H1 (cell line): ENCODE results near the gene ANKRD66. TPM values are rescaled to one million over a fixed set of nuclear protein-coding genes. Genes with fewer than 3 reads are reported as not detected.

Source experiments
- CTCF ChIA-PET: fragments of 300-600 bp; sonication (Branson Sonifier 250); formaldehyde crosslinking; loops from one replicate; lab custom pipeline; 2021; ENCODE audit not compliant: partially characterized antibody; lab: Charles Lee
- POLR2A ChIA-PET: fragments of 300-600 bp; sonication (Branson Sonifier 250); formaldehyde crosslinking; loops from one replicate; lab custom pipeline; 2021; ENCODE audit warnings: inconsistent platforms; ENCODE audit not compliant: partially characterized antibody; lab: Charles Lee
- DNase-seq, 2 experiments: peaks; one replicate each; pipeline versions ENCODE4 v3.0.0 to v3.0.0-alpha.2; 2010 to 2022; ENCODE audit warnings: low spot score in 2 of 2, low read depth in 1 of 2, mixed read lengths in 1 of 2
- FAIRE-seq: peaks from 2 replicates; lab custom pipeline; 2011; peaks lifted over from hg19 to GRCh38; lab: Jason Lieb, UNC
- H2AFZ ChIP-seq: 2 replicates; pipeline ENCODE4 v1.8.1; 2012; ENCODE audit warnings: low read length, inconsistent platforms
- H2AK5ac ChIP-seq: 2 replicates; pipeline ENCODE4 v1.6.1; 2013; ENCODE audit warnings: low read depth, low read length
- H2BK120ac ChIP-seq: replicated peaks from 2 replicates; pipeline ENCODE3; 2013; ENCODE audit warnings: low read depth, low read length, inconsistent platforms
- H2BK12ac ChIP-seq: 2 replicates; pipeline ENCODE4 v1.6.1; 2013; ENCODE audit warnings: low read depth, low read length
- H2BK15ac ChIP-seq: 2 replicates; pipeline ENCODE4 v1.6.1; 2013; ENCODE audit warnings: low read length
- H2BK20ac ChIP-seq: 2 replicates; pipeline ENCODE4 v1.6.1; 2013; ENCODE audit warnings: low read length
- H2BK5ac ChIP-seq: 2 replicates; pipeline ENCODE4 v1.6.1; 2013; ENCODE audit warnings: low read depth, low read length
- H3K14ac ChIP-seq: 2 replicates; pipeline ENCODE4 v1.6.1; 2013; ENCODE audit warnings: inconsistent platforms; ENCODE audit not compliant: insufficient read length
- H3K18ac ChIP-seq: 2 replicates; pipeline ENCODE4 v1.6.1; 2013; ENCODE audit warnings: low read length; ENCODE audit errors: extremely low read depth
- H3K23ac ChIP-seq: 2 replicates; pipeline ENCODE4 v1.6.1; 2013; ENCODE audit warnings: inconsistent platforms; ENCODE audit not compliant: insufficient read length
- H3K23me2 ChIP-seq: 2 replicates; pipeline ENCODE4 v1.6.1; 2013; ENCODE audit warnings: low read depth, low read length
- H3K27ac ChIP-seq: 2 replicates; pipeline ENCODE4 v1.6.1; 2011; ENCODE audit warnings: low read depth, low read length, inconsistent platforms
- H3K27me3 ChIP-seq, 4 experiments: replicated peaks in 1 of 4; 1 replicate in 1 of 4; 2 replicates in 3 of 4; pipeline versions ENCODE4 v1.6.1 to v1.8.1; 2011 to 2013; ENCODE audit warnings: low read length in 3 of 4, mild to moderate bottlenecking in 3 of 4, inconsistent platforms in 2 of 4, mixed read lengths in 2 of 4, moderate library complexity in 1 of 4; ENCODE audit not compliant: control insufficient read depth in 3 of 4, insufficient read depth in 3 of 4; ENCODE audit errors: extremely low read depth in 1 of 4
- H3K36me3 ChIP-seq, 4 experiments: 2 replicates each; pipeline versions ENCODE4 v1.6.1 to v1.8.1; 2011 to 2013; ENCODE audit warnings: mild to moderate bottlenecking in 4 of 4, low read length in 3 of 4, moderate library complexity in 2 of 4, control low read depth in 1 of 4, inconsistent platforms in 1 of 4; ENCODE audit not compliant: insufficient read depth in 4 of 4, control insufficient read depth in 2 of 4
- H3K4ac ChIP-seq: replicated peaks from 2 replicates; pipeline ENCODE3; 2013; ENCODE audit warnings: low read length, low read depth, mixed read lengths, inconsistent platforms; ENCODE audit not compliant: insufficient read length
- H3K4me1 ChIP-seq, 4 experiments: replicated peaks in 1 of 4; 1 replicate in 1 of 4; 2 replicates in 3 of 4; pipeline versions ENCODE4 v1.6.1 to v1.8.1; 2011 to 2013; ENCODE audit warnings: low read length in 3 of 4, inconsistent platforms in 2 of 4, mixed read lengths in 1 of 4; ENCODE audit not compliant: insufficient read depth in 4 of 4, control insufficient read depth in 3 of 4
- H3K4me2 ChIP-seq, 2 experiments: 2 replicates each; pipeline versions ENCODE4 v1.6.1 to v1.8.1; 2011 to 2013; ENCODE audit warnings: low read depth in 2 of 2, low read length in 2 of 2, control low read depth in 1 of 2, inconsistent platforms in 1 of 2, mild to moderate bottlenecking in 1 of 2; ENCODE audit not compliant: insufficient read depth in 1 of 2
- H3K4me3 ChIP-seq, 4 experiments: fragments of 200-600, 300-600 bp in 1 of 4; sonication (generic), shearing (Covaris generic), sonication (Bioruptor Twin) in 1 of 4; 2 replicates each; pipeline versions ENCODE4 v1.5.1 to v1.8.1; 2011 to 2016; ENCODE audit warnings: low read length in 4 of 4, low read depth in 3 of 4, control low read depth in 2 of 4, inconsistent platforms in 2 of 4, mild to moderate bottlenecking in 2 of 4, mixed read lengths in 1 of 4, moderate library complexity in 1 of 4; ENCODE audit not compliant: insufficient read depth in 2 of 4; ENCODE audit errors: extremely low read depth in 1 of 4
- H3K56ac ChIP-seq: replicated peaks from 2 replicates; pipeline ENCODE3; 2013; ENCODE audit warnings: low read depth, mild to moderate bottlenecking, mixed read lengths, low read length, inconsistent platforms; ENCODE audit not compliant: insufficient read length
- H3K79me1 ChIP-seq: 2 replicates; pipeline ENCODE4 v1.6.1; 2013; ENCODE audit warnings: low read depth, low read length, control low read depth
- H3K79me2 ChIP-seq, 2 experiments: 2 replicates each; pipeline versions ENCODE4 v1.6.1 to v1.8.1; 2012 to 2013; ENCODE audit warnings: low read length in 2 of 2, mild to moderate bottlenecking in 2 of 2, inconsistent platforms in 1 of 2; ENCODE audit not compliant: insufficient read depth in 2 of 2, control insufficient read depth in 1 of 2
- H3K9ac ChIP-seq, 4 experiments: replicated peaks in 1 of 4; 1 replicate in 1 of 4; 2 replicates in 3 of 4; pipeline versions ENCODE4 v1.6.1 to v1.8.1; 2011 to 2013; ENCODE audit warnings: low read depth in 3 of 4, low read length in 3 of 4, control low read depth in 2 of 4, mild to moderate bottlenecking in 2 of 4, moderate library complexity in 2 of 4, inconsistent platforms in 1 of 4; ENCODE audit errors: extremely low read depth in 1 of 4
- H3K9me3 ChIP-seq, 2 experiments: 2 replicates each; pipeline versions ENCODE4 v1.6.1 to v1.8.1; 2012 to 2013; ENCODE audit warnings: mild to moderate bottlenecking in 2 of 2, moderate library complexity in 2 of 2, control low read depth in 1 of 2, inconsistent platforms in 1 of 2, low read depth in 1 of 2, low read length in 1 of 2, mixed read lengths in 1 of 2; ENCODE audit not compliant: insufficient read depth in 2 of 2
- H4K20me1 ChIP-seq, 2 experiments: replicated peaks in 1 of 2; 2 replicates each; pipeline versions ENCODE3 to v1.8.1; 2011 to 2013; ENCODE audit warnings: inconsistent platforms in 2 of 2, low read length in 2 of 2, mild to moderate bottlenecking in 1 of 2; ENCODE audit not compliant: insufficient read depth in 2 of 2, control insufficient read depth in 1 of 2
- H4K5ac ChIP-seq: 2 replicates; pipeline ENCODE4 v1.6.1; 2013; ENCODE audit warnings: low read length, low read depth, mixed read lengths, inconsistent platforms; ENCODE audit not compliant: insufficient read length
- H4K8ac ChIP-seq: 2 replicates; pipeline ENCODE4 v1.8.0; 2013; ENCODE audit warnings: mild to moderate bottlenecking, moderate library complexity, low read length, inconsistent platforms; ENCODE audit not compliant: insufficient read depth; ENCODE audit errors: extremely low read depth
- H4K91ac ChIP-seq: replicated peaks from 2 replicates; pipeline ENCODE3; 2013; ENCODE audit warnings: low read length, mixed read lengths, inconsistent platforms; ENCODE audit not compliant: insufficient read length
- CTCF ChIP-seq, 3 experiments: IDR thresholded peaks; 1 replicate in 2 of 3; 2 replicates in 1 of 3; pipeline versions ENCODE4 v1.5.1 to v1.6.1; 2011; ENCODE audit warnings: low read length in 3 of 3, mild to moderate bottlenecking in 3 of 3, inconsistent platforms in 2 of 3, low read depth in 1 of 3, moderate library complexity in 1 of 3; ENCODE audit not compliant: insufficient read depth in 1 of 3; ENCODE audit errors: control extremely low read depth in 1 of 3
- KDM1A ChIP-seq: fragments of 200-600, 300-600 bp; sonication (generic); IDR thresholded peaks from 2 replicates; pipeline ENCODE4 v1.7.1; 2016; ENCODE audit warnings: mild to moderate bottlenecking, low read length, borderline replicate concordance
- RAD21 ChIP-seq, 2 experiments: IDR thresholded peaks in 1 of 2; conservative IDR thresholded peaks in 1 of 2; 2 replicates each; pipeline ENCODE4 v1.6.1; 2011; ENCODE audit warnings: low read depth in 2 of 2, low read length in 2 of 2, improper control_type of control experiment in 1 of 2, inconsistent platforms in 1 of 2, mild to moderate bottlenecking in 1 of 2, moderate library complexity in 1 of 2
- YY1 ChIP-seq: IDR thresholded peaks from 2 replicates; pipeline ENCODE4 v1.6.1; 2011; ENCODE audit warnings: low read depth, mild to moderate bottlenecking, low read length
- WGBS, 2 experiments: shearing (Covaris generic) in 1 of 2; methylation state at CpG; one replicate each; pipeline versions ENCODE4 v1.1.6 to v1.1.7; 2013 to 2015; ENCODE audit warnings: low lambda C conversion rate in 2 of 2, mixed read lengths in 2 of 2, inconsistent platforms in 1 of 2, low coverage in 1 of 2, missing lambda C conversion rate in 1 of 2; ENCODE audit not compliant: insufficient replicate concordance in 2 of 2, insufficient coverage in 1 of 2, insufficient read length in 1 of 2; ENCODE audit errors: extremely low coverage in 1 of 2, missing lambda C conversion rate in 1 of 2; 5-methylcytosine and 5-hydroxymethylcytosine counted together
- polyA plus RNA-seq, 7 experiments: library from polyadenylated mRNA; depleted of rRNA in 3 of 7; stranded (reverse) in 5 of 7; unstranded in 2 of 7; fragments of >200 nt in 5 of 7; fragments of 200-250 nt in 2 of 7; gene quantifications; 1 replicate in 5 of 7; 2 replicates in 1 of 7; 4 replicates in 1 of 7; pipeline versions ENCODE4 v1.2.1 to v1.2.3, GENCODE V29; 2011 to 2013; ENCODE audit warnings: missing spikeins in 2 of 7, mixed read lengths in 2 of 7
- total RNA-seq: library from RNA; stranded (reverse); fragmentation: NEBNext Ultra II Directional; extraction: Animal tissue kit (Norgen Biotek cat#: 25700); gene quantifications from 2 replicates; pipeline ENCODE4 v1.2.1, GENCODE V29; 2021

The ANKRD66 gene
- total and polyA plus RNA-seq, 2 of the 8 experiments (the other 6 are each of a cell fraction or from before 2014, with no cell fraction given), result 0.05 TPM; not detected in 1

GRCh38 chr6:46704562-46704961 is 42.2 kb upstream of the ANKRD66 start:
- Histone ChIP-seq H4K5ac (no peak overlapping the region), H3K23me2 (no peaks in the 10 kb centered on the region), H2AFZ (no peak overlapping the region), H3K27me3 (no peaks in the 10 kb centered on the region), H2BK12ac (no peak overlapping the region), H3K79me2 (no peaks in the 10 kb centered on the region), H2BK20ac (no peak overlapping the region), H3K4me2 (no peak overlapping the region), H3K23ac (no peak overlapping the region), H4K20me1 (no peaks in the 10 kb centered on the region), H3K4me1 (no peaks in the 10 kb centered on the region), H3K56ac (no peak overlapping the region), H4K91ac (no peak overlapping the region), H3K18ac (no peak overlapping the region), H3K79me1 (no peaks in the 10 kb centered on the region), H2AK5ac (no peak overlapping the region), H3K9me3 (no peaks in the 10 kb centered on the region), H3K9ac (no peak overlapping the region), H3K4me3 (no peak overlapping the region), H2BK15ac (no peak overlapping the region), H3K4ac (no peak overlapping the region), H2BK120ac (no peak overlapping the region), H4K8ac (no peak overlapping the region), H2BK5ac (no peak overlapping the region), H3K27ac (no peak overlapping the region), H3K14ac (no peak overlapping the region), H3K36me3 (no peaks in the 10 kb centered on the region)
- WGBS, 2 experiments, result 56% methylated on average over 3 of the region's 3 CpGs; no CpG with 5 or more reads in 1 of the 2 experiments
- DNase-seq (no peak), FAIRE-seq (no peak)
- TF ChIP-seq CTCF (IDR thresholded peaks at IDR 0.05; ENCODE audit: control extremely low read depth in 1 of 3, insufficient read depth in 1 of 3, low read depth in 1 of 3, low read length in 3 of 3), result peak in 1 of 3 experiments; percentile 5; a peak in 1 of 4 replicates
- no peak for TF ChIP-seq KDM1A
- 0 out of 2 replicates have a peak, but pooled peaks have one; percentile 20 for TF ChIP-seq YY1
- TF ChIP-seq RAD21 (IDR thresholded peaks at IDR 0.05 in 1 of 2, conservative IDR thresholded peaks at IDR 0.05 in 1 of 2; ENCODE audit: low read depth in 2 of 2, low read length in 2 of 2), result peak; percentile 46 to 49
- ChIA-PET CTCF (interaction anchor here (0.7 to 1.9 kb wide), 5 partner anchors 18 to 156 kb away, joined by 3 to 7 read pairs (median 3); no protein-coding TSS in a partner anchor), POLR2A (no interaction called here)
